ENCODE results near the gene HS3ST3B1.

HS3ST3B1 gene

GRCh38 chr17:14317383-14317782 is 16.5 kb downstream of the HS3ST3B1 start:
- TF ChIP-seq, protein P1, sequence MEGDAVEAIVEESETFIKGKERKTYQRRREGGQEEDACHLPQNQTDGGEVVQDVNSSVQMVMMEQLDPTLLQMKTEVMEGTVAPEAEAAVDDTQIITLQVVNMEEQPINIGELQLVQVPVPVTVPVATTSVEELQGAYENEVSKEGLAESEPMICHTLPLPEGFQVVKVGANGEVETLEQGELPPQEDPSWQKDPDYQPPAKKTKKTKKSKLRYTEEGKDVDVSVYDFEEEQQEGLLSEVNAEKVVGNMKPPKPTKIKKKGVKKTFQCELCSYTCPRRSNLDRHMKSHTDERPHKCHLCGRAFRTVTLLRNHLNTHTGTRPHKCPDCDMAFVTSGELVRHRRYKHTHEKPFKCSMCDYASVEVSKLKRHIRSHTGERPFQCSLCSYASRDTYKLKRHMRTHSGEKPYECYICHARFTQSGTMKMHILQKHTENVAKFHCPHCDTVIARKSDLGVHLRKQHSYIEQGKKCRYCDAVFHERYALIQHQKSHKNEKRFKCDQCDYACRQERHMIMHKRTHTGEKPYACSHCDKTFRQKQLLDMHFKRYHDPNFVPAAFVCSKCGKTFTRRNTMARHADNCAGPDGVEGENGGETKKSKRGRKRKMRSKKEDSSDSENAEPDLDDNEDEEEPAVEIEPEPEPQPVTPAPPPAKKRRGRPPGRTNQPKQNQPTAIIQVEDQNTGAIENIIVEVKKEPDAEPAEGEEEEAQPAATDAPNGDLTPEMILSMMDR (conservative IDR thresholded peaks at IDR 0.05) = no peak

GRCh38 chr17:14318109-14318917 is 17.4 kb downstream of the HS3ST3B1 start:
- no peak overlapping the region for H3K27ac ChIP-seq
- TF ChIP-seq, protein P1 (conservative IDR thresholded peaks at IDR 0.05) = no peak

More at GRCh38 chr17:14317383-14317782, 16.5 kb downstream of the HS3ST3B1 start:
- H3K27ac ChIP-seq = no peak overlapping the region

DNA sequence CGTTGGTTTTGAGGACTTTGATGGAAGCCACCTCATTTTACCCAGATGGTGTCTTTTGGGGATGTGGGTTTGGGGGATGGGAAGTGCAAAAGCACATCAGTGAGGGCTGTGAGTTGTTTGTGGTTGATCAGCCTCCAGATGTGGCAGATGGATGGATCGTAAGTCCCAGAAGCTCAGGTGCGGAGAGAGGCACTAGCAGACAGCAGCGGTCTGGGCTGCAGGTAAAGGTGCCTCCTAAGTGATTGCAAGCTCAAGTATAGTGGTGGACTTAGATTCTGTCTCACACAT is 18.0 kb downstream of the HS3ST3B1 start:
- TF ChIP-seq, protein P1 (conservative IDR thresholded peaks at IDR 0.05) = no peak
- H3K27ac ChIP-seq = no peak overlapping the region

- no peak overlapping the region for H3K27ac ChIP-seq
- TF ChIP-seq, protein P1 (conservative IDR thresholded peaks at IDR 0.05) = no peak
Observed at GRCh38 chr17:14320098-14320497, 19.2 kb downstream of the HS3ST3B1 start.

GRCh38 chr17:14320734-14321475 is 20.0 kb downstream of the HS3ST3B1 start:
- TF ChIP-seq, protein P1 (conservative IDR thresholded peaks at IDR 0.05) = no peak
- no peak overlapping the region for H3K27ac ChIP-seq

- TF ChIP-seq, protein P1 (conservative IDR thresholded peaks at IDR 0.05) = no peak
- H3K27ac ChIP-seq = no peak overlapping the region
Observed at GRCh38 chr17:14321476-14321949, 20.6 kb downstream of the HS3ST3B1 start.

- H3K27ac ChIP-seq = no peak overlapping the region
- TF ChIP-seq, protein P1 (conservative IDR thresholded peaks at IDR 0.05) = no peak
Observed at GRCh38 chr17:14321980-14322776, 21.3 kb downstream of the HS3ST3B1 start.
